Activated naive CD8-positive, alpha-beta T cell treated with anti-CD3 and anti-CD28 coated beads, Interleukin-2, amount 50 U/mL, for 16 hours (primary cell): ENCODE results near the gene SEPTIN1.

Source experiments
- DNase-seq: peaks from one replicate; pipeline ENCODE4 v3.0.0-alpha.2; 2020; ENCODE audit warnings: low read depth, low spot score

SEPTIN1 gene, protein sequence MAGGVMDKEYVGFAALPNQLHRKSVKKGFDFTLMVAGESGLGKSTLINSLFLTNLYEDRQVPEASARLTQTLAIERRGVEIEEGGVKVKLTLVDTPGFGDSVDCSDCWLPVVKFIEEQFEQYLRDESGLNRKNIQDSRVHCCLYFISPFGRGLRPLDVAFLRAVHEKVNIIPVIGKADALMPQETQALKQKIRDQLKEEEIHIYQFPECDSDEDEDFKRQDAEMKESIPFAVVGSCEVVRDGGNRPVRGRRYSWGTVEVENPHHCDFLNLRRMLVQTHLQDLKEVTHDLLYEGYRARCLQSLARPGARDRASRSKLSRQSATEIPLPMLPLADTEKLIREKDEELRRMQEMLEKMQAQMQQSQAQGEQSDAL

DNA sequence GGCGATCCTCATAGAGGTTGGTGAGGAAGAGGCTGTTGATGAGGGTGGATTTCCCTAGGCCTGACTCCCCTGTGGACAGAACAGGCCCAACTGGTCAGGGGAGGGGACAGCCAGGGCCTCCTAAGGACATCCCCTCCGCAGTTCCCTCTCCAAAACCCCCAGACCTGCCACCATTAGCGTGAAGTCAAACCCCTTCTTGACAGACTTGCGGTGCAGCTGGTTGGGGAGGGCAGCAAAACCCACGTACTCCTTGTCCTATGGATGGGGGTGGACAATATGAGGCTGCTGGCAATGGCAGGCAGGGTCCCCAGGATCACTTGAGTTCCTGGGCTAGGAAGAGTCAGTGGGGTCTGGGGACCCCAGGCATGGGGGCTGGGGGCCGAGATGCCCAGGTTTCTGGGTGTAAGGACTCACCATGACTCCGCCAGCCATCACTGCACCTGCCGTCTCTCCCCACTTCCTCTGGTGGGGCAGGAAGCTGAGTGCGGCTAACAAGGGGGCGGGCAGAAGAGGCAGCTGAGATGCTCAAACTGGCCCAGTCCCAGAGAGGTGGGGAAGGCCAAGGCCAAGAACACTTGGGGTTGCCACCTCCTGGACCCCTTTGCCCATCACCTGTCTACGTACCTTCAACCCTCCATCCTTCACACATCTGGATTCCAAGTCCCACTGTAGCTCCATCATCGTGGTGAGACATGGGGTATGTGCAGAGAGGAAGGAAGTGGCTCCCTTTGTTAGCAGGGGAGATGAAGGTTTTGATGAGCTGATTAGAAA is at the start of gene SEPTIN1:
SEPTIN1 (minus strand) TSS at position 451 of the 771 bp plus-strand sequence; CDS start at position 432, 19 bp downstream.
- peak; percentile 29 for DNase-seq

DNA sequence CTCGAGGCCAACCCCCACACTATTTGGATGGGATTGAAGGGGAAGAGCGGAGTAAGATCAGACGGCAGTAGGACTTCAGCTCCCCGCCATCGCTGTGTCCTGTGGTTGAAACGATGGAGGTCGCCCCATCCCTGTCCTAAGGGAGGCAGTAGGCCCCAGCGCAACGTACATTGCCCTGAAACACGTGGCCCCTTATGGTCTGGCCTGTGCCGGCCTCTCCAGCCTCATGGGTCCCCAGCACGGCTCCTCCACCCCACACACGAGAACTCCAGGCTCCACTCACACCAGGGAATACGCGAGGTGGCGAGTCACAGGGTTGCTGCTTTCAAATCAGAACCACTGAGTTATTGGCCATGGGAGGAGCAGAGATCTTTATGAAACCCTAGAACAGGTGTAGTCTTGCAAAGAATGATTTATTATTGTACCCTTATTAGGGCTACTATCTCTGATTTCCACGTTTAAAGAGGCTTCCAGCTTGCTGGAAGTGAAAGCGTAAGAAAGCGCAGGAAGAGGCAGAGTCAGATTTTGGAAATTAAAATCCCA is 48.1 kb upstream of the SEPTIN1 start:
- no peak for DNase-seq

DNA sequence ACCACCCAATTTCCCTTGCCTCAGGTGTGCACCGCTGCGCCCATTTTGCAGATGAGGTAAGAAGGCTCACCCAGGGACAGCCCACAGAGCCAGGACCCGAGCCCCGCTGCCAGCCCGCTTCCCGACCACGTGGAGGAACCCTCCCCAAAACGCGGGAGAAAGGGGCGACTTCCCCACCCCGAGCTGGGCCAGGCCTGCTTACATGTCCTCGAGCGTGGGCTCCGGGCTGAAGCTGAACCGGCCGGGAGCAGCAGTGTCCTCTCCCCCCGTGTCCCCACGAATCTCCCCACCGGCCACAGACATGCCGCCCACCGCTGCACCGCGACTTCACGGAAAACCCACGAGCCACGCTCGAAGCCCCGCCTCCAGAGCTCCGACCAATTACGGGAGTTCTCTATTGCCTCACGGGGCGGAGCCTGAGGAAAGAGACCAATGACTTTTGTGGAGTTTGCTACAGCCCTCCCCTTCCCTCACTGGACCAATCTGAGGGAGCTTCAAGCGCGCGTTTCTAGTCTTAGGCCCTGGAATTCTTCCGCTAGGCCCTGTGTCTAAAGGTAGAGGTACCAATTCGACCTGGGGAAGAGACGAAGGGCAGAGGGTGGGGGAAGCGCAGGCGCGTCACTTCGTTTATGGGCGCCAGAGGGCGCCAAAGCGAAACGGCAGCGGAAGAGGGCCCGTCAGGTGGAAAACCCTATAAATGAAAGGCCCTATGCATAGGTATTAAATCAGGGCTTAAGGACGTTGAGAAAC is 47.5 kb upstream of the SEPTIN1 start, which contains the start of gene DCTPP1:
DCTPP1 (minus strand) TSS at position 353 of the 750 bp plus-strand sequence; CDS start at position 303, 50 bp downstream.
- peak; percentile 97 for DNase-seq

DNA sequence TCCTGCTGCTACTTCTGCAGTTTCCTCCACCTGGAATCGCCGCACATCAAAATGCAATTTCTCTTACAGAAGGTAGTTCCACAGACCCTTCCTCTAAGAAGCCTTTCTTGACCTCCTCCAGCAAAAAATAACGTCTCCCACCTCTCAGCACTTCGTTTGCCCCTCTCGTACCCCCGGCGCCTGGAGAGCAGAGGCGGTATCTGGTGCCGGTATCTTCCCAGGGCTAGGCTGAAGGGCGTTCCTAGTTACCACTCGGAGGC is 47.0 kb upstream of the SEPTIN1 start:
- no peak for DNase-seq

DNA sequence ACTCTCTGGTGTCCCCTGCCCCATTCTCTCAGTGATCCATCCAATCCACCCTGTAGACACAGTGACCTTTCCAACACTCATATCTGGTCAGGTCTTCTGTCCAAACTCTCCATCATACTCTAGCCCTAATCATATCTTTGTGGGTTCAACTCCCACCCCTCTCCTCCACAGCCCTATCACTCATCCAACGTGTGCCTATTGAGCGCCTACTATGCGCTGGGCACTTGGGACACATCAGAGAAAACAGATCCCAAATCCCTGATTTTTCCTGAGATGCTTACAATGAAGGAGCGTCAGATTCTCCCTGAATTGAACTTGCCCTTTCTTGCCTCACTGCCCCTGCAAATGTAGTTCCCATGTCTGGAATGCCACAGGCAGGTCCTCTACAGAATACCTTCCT is 45.7 kb upstream of the SEPTIN1 start:
- no peak for DNase-seq

DNA sequence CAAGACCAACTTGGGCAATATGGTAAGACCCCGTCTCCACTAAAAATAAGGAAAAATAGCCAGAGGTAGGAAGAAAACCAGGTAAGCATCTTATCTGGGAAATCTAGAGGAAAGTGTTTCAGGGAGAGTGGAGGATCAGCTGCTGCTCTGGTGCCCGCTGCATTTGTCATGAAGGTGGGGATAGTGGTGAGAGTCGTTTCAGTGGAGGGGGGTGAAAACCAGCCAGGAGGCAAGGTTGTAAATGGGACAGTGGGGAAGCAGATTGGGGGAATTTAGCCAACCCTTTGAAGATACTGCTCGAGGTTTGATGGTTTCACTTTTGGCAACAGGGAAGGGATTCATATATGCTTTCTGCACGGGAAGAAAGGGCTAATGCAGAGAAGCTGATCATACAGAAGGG is 38.6 kb upstream of the SEPTIN1 start:
- DNase-seq = no peak

DNA sequence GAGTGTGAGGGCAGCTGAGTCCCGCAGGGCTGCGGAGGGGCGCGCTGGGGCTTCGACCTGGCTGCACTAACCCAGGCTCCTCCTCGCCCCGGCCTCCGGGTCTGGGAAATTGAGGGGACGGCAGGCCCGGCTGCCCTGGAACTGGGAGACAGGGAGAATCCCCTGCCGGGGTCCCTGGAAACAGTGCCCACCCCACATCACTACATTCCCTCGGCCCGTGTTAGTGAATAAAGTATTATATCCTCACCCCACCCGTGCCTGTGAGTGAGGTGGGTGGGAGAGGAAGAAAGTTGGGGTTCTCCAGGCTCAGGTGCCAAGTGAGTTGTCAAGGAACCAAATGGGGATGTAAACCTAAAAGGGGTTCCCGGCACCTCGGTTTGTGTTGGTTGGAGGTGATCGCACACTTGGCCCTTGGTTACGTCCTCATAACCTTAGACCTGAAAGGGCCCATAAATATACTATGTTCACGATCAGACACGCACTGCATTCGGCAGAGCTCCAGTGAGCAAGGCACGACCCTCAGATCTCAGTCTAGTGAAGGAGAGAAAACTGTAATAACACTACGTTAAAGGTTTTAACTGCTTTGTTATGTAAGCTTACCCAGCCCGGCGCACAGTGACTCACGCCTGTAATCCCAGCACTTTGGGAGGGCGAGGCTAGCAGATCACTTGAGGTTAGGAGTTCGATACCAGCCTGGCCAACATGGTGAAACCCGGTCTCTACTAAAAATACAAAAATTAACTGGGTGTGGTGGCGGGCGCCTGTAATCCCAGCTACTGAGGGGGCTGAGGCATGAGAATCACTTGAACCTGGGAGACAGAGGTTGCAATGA is 36.2 kb upstream of the SEPTIN1 start:
- DNase-seq = no peak

DNA sequence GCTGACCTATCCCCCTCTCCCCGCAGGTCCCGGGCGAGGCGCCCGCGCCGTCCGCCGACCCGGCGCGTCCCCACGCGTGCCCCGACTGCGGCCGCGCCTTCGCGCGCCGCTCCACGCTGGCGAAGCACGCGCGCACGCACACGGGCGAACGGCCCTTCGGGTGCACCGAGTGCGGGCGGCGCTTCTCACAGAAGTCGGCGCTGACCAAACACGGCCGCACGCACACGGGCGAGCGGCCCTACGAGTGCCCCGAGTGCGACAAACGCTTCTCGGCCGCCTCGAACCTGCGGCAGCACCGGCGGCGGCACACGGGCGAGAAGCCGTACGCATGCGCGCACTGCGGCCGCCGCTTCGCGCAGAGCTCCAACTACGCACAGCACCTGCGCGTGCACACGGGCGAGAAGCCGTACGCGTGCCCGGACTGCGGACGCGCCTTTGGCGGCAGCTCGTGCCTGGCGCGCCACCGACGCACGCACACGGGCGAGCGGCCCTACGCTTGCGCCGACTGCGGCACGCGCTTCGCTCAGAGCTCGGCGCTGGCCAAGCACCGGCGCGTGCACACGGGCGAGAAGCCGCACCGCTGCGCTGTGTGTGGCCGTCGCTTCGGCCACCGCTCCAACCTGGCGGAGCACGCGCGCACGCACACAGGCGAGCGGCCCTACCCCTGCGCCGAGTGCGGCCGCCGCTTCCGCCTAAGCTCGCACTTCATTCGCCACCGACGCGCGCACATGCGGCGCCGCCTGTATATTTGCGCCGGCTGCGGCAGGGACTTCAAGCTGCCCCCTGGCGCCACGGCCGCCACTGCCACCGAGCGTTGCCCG is 35.4 kb upstream of the SEPTIN1 start:
- DNase-seq = peak; percentile 62

DNA sequence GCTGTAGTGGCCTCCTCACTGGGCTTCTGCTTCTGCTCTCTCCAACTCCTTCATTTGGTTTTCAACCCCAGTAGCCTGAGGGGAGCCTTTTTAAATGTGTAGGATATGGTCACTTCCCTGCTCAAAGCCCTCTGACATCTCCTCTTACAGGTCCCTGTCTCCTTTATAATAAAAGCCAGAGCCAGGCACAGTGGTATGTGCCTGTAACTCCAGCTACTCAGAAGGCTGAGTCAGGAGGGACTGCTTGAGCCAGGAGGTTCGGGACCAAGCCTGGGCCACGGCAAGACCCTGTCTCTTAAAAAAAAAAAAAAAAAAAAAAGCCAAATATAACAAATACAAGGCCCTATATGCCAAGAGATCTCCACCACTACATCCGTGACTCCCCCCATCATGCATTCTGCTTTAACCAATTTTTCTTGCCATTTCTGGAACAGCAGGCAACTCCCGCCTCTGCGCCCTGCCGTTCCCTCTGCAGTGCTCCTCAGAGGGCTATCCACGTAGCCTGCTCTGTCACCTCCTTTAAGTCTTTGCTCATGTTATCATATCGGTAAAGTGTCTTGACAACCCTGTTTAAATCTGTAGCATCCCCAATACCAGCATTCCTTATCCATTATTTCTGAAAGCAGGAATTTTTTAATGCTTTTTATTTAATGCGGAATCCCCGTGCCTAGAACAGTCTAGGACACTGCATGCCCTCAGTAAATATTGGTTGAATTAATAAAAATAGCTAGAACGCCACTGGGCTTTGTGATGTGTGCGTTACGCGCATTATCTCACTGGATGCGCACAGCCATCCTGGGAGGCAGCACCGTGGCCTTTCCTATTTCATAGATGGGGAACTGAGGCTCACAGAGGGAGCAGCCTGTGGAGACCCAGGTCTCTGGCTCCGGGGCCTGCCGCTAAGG is 34.5 kb upstream of the SEPTIN1 start:
- no peak for DNase-seq

DNA sequence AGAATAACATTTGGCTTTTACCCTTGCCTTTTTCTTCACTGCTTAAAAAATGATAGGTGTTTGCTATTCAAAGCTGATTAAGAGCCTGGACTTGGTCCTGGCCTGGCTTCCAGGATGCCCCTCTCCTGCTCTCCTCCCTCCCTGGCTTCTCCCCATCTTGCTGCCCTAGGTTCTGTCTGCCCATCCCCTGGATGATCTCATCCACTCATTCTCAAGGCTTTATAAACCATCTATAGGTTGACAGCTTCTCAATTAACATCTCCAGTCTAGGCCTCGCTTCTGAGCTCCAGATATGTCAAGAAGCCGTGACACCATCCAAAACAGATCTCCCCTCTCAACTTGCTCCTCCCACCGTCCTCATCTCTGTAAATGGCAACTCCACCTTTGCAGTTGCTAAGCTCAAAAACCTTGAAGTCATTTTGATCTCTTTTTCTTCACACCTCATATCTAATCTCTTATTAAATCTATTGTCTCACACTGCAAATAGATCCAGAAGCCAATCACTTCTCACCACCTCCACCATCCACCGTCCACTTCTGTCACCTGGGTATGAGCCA is 33.8 kb upstream of the SEPTIN1 start:
- no peak for DNase-seq

DNA sequence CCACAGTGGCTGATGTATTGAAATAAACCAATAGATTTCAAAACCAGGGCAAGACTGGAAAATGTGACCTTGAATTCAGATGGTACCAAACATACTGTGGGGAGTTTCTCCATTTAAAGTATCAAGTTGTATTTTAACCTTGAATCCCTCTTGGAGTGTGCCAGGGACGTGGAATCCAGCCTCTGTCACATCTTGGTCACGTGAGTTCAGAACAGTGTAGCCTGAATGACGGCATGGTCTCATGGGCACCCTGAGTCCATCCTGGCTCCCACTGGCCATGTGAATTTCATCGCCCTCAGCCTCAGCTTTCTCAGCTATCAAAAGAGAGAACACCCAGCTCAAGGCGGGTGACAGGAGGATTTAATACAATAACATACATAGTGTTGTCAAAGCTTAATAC is 31.8 kb upstream of the SEPTIN1 start:
- DNase-seq = no peak

DNA sequence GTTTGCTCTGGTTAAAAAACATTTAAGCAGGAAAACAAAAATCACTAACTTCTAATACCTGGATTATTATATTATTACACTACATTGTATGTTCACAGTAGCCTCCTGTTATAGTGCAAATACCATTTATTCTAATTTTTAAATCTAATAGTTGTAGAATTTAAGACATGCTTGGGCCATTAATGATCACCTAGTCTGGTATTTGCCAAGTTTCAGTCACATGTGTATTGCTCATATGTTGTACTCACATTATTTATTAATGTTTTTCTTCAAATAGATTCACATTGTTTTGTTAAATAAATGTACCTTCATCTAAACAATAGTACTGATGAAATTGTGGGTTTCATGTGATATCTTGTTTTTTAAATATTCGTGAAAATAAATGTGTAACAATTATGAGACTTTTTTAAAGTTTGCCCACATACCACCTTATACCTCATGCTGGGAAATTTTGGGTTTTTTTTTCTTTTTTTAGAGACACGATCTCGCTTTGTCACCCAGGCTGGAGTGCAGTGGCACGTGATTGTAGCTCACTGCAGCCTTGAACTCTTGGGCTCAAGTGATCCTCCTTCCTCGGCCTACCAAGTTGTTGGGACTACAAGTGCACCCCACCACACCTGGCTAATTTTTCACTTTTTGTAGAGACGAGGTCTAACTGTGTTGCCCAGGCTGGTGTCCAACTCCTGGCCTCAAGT is 30.9 kb upstream of the SEPTIN1 start:
- DNase-seq = no peak

DNA sequence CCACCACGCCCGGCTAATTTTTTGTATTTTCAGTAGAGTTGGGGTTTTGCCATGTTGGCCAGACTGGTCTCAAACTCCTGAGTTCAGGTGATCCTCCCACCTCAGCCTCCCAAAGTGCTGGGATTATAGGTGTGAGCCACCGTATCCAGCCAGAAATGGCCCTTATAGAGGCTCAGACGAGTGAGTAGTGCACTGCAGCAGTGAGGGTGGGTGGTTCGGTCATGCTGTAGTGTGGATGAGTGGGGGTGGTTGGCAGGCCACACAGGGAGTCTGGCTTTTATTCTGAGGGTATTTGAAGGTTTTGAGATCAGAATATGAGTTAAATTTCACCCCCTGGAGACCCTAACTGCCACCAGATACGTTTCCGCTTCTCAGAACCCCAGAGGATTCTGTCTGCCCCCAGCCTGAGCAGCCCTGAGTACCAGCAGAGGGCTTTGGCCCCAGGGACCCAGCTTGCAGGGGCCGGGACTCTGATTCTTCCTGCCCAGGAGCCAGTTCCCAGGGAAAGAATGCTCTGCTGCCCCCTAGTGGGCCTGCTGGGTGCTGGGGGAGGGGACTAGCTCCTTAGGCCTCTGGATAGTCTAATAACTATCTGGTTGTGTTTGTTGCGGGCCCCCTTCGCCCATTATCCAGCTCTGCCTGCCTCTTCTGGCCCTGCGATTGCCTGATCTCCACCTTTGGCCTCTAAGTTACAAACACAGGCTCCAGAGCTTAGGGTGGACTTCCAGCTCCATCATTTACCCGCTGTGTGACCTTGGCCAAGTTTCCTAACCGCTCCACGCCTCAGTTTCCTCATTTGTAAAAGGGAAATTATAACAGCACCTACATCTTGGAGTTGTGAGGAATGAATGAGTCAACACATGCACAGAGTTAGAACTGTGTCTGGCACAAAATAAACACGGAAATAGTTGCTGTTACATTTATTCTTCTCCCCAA is 27.0 kb upstream of the SEPTIN1 start:
- peak; percentile 83 for DNase-seq

DNA sequence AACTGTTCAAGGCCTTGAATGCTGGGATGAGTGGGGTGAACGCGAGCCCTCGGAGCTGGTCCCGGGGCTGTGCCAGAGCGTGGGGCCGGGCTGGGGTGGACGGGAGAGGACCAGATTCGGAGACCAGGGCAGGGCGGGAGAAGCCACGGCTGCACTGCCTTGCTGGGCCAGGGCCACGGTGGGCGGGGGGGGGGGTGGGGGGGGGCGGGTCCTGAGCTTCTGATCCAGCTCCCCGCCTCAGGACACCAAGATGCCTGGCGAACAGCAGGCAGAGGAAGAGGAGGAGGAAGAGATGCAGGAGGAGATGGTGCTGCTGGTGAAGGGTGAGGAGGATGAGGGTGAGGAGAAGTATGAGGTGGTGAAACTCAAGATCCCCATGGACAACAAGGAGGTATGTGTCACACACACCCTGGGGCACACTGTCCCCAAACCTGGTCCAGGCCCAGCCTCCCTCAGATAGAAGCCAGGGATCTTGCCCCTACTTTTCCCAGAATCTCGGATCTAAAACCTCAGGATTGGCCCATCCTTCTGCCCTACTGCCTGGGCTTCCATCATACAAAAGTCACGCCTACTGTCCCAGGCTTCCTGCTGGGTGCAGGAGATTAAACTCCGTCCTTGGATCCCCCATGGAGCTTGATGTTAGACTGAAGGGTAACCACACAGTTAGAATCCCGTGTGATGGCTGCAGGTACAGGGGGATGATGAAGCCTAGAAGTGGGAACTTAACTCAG is 25.6 kb upstream of the SEPTIN1 start:
- no peak for DNase-seq

DNA sequence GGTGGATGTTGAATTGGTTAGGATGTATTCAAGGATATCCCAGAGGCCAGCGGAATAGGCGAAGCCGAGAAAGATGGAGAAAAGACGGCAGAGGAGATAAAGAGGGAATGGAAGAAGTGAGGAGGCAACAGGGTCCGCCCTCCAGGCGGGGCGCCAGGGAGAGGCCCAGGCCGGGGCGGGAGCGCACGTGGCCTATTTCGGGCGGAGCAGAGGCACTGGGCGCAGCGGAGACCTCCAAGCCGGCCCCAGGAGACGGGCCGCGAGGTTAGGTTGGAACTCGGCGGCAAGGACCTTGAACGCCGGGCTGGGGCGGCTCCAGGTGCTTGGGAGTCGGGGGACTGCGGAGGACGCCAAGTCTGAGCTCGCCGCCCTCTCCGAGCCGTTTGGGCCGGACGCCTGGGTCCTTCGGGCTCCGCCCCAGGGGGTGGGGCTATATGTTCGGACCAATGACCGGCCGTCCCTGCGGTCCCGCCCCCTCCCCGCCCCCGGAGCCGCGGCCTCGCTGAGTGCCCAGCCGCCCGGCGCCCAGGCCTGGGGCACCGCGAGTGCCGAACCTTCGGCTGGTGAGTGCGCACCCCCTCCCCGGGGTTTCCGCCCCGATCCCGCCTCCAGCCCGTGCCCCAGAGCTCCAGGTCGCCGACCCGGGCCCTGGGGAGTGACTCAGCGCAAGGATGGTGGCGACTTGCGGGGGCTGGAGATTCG is 24.9 kb upstream of the SEPTIN1 start, which contains the start of gene ZNF771:
ZNF771 (plus strand) TSS at position 505 of the 702 bp plus-strand sequence. CDS start 448 bp downstream, outside the sequence.
- peak; percentile 83 for DNase-seq

DNA sequence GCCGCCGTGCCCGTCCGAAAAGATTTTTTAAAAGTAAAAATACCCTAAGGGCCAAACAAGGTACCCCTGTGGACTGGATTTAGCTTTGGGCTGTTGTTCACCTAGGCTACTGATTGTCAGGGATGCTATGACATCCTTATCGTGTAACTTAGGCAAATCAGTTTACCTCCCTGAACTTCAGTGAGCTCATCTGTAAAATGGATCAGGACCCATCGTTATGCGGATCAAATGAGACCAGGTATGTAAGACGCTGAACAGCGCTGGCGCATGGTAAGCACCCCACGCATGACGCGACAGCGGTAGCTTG is 24.4 kb upstream of the SEPTIN1 start:
- DNase-seq = no peak
